SHP77 treated with DMSO at 0.1 percent for 48 hours (cell line): ENCODE measurements around the gene TSPYL4.

ENCODE experiments used
- DNase-seq: peaks from one replicate; lab custom pipeline; 2025; lab: John Stamatoyannopoulos, UW

Gene TSPYL4

DNA sequence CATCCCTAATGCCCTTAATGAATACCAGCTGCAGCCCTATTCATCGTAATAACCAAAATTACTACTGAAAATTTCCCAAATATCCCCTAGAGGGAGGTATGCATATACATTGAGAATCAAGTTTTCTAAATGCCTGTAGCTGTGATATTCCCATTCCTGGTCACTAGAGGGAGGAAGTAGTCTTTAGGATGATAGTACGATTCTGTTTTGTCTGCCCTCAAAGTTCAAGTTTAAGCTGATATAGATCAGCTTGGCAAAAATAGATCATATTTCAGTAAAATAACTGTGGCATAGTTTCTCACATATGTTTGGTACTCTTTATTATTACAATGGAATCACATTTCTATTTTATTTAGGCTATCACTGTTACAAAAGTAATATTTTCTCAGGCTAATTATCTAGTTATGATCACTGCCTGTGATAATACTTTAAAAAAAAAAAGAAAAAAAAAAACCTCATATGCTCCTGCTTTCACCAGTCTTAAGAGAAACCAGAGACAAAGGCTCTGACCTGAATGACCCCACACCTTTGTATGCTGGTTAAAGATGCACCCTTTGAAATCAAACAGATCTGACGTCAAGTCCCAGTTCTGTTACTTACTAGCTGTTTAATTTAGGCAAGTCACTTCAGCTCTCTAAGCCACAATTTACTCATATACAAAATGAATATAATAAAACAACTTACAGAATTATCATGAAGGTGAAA, 14.9 kb upstream of the TSPYL4 start:
- DNase-seq = peak; percentile 57

DNA sequence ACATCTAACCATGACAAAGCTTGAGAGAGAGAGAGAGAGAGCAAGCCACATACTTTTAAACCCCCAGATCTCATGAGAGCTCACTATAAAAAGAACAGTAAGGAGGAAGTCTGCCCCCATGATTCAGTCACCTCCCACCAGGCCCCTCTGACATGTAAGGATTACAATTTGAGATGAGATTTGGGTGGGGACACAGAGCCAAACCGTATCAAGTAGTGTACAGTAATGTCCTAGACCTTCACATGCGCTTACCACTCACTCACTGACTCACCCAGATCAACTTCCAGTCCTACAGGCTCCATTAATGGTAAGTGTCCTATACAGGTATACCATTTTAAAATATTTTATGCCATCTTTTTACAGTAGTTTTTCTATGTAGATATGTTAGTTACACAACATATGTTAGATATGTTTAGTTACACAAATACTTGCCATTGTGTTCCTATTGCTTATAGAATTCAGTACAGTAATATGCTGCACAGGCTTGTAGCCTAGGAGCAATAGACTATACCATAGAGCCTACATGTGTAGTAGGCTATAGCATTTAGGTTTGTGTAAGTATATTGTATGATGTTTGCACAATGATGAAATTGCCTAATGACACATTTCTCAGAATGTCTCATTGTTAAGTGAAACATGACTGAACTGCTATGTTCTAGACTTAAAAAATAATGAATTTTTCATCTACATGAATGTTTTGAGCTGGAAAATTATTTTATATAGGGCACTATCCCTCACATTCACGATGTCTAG, 14.1 kb upstream of the TSPYL4 start:
- DNase-seq = no peak

DNA sequence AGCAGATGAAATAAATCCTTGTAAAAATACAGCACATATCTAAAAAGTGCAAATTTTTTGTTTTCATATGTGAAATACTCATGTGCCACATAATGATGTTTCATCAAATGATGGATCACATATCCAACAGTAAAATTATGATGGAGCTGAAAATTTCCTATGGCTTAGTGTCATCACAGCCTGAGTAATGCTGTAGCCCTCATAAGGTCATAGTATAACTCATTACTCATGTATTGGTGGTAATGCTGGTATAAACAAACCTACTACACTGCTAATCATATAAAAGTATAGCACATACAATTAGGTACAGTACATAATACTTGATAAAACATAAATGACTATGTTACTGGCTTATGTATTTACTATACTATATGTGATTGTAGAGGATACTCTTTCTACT, 12.9 kb upstream of the TSPYL4 start:
- DNase-seq = no peak

GRCh38 chr6:116265041-116265829, 11.4 kb upstream of the TSPYL4 start:
- DNase-seq = peak; percentile 42

- no peak for DNase-seq
Measured at GRCh38 chr6:116263353-116263752, 9.5 kb upstream of the TSPYL4 start.

DNA sequence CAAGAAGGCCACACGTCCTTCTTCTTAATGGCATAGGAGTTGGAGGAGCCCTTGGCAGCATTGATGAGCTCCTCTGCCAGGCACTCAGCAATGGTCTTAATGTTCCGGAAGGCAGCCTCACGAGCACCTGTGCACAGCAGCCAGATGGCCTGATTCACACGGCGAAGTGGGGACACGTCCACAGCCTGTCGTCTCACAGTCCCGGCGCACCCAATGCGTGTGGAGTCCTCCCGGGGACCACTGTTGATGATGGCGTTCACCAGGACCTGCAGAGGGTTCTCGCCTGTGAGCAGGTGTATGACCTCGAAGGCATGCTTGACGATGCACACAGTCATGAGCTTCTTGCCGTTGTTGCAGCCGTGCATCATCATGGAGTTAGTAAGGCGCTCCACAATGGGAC, 4.6 kb upstream of the TSPYL4 start:
- DNase-seq = no peak

- no peak for DNase-seq
Measured at GRCh38 chr6:116256694-116257093, 2.8 kb upstream of the TSPYL4 start.

- no peak for DNase-seq
Measured at GRCh38 chr6:116255246-116255800, 1.4 kb upstream of the TSPYL4 start.

DNA sequence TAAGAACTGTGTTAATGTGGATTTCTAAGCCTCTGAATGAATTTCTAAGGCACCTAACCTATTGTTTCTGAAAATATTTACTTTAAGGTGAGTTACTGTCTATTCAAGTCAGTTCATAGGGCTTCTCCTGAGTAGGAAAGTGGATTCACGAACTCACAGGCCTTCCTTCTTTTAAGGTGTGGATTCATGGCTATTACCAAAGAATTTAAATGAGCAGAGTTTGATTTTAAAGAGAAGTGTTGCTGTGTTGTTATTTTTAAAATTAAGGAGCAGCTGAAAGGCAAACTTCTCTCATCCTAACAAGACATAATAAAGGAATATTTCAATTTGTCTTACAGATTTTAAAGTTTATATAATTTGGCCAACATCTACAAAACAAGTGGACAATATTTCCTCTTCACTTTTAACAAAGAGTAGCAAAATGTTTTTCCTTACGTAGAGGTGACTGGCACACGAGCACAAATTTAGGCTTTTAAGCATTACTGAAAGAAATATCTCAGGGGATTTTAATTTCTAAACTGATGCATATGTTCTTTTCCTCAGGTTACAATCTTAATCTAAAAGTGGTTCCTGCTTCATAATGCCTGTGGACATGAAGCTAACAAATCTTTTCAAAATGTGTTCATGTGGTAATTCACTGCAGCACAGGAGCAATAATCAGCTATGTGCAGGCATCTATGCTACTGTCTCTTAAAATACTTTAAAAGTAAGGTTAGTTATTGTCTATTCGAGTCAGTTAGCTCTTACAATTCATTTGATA, 602 bp upstream of the TSPYL4 start:
- DNase-seq = no peak

GRCh38 chr6:116253188-116253504, 729 bp downstream of the TSPYL4 start:
- no peak for DNase-seq

DNA sequence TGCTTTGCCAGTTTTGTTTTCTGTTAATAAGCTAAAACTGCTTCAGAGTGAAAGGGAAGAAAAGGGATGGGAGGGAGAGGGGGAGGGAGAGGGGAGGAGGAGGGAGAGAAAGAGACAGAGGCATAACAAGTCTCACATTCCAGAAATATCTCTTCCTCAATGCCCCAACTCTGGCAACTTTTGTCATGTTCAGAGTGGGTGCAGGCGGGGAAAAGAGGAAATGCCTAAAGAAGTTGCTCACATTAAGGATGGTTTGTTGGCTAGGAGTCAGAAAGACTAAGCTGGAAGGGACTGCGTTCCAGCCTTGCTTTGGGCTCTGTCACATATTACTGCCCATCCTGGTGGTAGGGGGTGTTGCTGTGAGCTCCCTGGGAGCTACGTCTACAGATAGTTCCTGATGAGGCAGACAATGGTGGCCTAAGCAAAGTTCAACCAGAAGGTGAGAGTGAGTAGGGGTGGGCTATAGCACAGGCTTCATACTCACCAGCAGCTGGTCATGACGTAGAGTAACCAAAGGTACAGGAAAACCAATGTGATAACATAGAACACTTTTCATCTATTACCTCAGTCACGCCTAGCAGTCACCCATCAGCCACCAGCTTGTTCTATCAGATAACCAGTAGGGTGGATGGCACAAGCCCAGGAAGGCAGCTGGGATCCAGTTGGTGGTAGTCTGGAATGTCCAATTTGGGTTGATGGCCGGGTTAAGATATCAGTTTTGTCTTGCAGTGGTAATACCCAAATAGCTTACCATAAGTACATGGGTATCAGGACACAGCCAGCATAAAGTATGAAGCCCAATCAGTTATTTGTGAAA, 2.1 kb downstream of the TSPYL4 start:
- no peak for DNase-seq

DNA sequence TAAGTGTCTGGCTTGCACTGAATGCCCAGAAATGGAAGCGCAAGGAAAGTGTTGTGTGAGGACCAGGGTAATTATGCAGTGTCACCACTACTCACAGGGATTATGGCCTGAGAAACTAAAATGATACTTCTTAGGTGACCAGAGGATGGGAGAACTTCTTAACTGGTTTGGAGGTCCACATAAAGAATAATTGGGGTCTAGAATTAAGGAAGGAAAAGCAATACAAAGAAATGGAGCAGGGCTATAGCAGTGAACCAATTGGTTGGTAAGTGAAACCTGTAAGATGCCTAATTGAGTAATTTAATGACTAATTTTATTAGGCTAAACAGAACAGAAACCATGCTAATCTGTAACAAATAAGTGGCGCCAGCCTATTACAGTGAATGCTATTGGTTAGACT, 5.3 kb downstream of the TSPYL4 start:
- DNase-seq = no peak

DNA sequence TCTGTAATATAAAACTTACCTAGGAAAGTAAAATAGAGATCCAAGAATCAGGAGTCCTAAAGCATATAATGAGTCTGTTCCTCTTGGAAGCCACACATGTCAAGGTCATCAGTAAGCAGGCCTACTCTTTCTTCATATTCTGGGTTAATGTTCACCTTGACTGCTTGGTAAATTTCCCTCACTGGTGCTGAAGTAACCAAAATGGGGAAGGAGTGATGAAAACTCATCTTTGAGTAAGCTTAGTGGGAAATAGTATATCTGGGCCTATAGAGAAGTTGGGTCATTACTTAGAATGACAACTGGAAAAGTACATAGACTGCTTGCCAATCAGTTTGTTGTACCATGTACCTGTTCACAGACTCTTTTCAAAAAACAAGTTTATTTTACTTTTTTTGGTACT, 6.6 kb downstream of the TSPYL4 start:
- DNase-seq = no peak

DNA sequence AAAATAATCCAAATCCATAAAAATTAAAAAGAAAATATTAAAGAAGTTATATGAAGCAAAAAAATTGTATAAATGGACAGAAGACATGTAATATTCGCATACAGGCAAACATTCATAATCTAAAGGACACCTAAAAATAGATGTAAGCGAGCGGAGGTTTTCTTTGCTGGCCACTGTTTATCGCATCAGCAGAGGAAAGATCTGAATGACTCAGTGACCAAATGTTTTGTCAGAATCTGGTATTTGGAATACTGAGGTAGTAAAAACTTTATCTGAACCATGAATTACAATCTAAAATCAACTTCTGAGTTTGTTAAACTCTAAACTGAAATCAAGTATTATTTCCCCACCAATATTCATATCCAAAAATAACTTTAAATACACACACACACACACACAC, 7.8 kb downstream of the TSPYL4 start:
- DNase-seq = no peak

- no peak for DNase-seq
Measured at GRCh38 chr6:116244284-116244683, 9.6 kb downstream of the TSPYL4 start.

GRCh38 chr6:116239856-116240255, 14.0 kb downstream of the TSPYL4 start:
- DNase-seq = no peak

GRCh38 chr6:116239256-116239655, 14.6 kb downstream of the TSPYL4 start:
- no peak for DNase-seq

DNA sequence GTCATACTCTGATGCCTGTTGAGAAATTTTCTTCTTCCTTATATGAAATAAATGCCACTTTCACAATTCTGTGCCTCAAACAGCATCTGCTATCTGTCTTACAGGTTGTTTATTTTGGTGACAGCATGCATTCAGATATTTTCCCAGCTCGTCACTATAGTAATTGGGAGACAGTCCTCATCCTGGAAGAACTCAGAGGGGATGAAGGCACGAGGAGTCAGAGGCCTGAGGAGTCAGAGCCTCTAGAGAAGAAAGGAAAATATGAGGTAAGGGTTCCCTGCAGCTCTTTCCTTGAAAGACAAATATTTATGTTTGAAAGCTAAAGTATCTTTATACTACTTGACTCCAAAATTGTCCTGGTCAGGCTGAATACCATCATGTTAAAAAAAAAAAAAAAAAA, 15.8 kb downstream of the TSPYL4 start:
- no peak for DNase-seq

- no peak for DNase-seq
Measured at GRCh38 chr6:116234689-116235088, 19.2 kb downstream of the TSPYL4 start.

GRCh38 chr6:116229287-116229913, 24.5 kb downstream of the TSPYL4 start:
- no peak for DNase-seq

DNA sequence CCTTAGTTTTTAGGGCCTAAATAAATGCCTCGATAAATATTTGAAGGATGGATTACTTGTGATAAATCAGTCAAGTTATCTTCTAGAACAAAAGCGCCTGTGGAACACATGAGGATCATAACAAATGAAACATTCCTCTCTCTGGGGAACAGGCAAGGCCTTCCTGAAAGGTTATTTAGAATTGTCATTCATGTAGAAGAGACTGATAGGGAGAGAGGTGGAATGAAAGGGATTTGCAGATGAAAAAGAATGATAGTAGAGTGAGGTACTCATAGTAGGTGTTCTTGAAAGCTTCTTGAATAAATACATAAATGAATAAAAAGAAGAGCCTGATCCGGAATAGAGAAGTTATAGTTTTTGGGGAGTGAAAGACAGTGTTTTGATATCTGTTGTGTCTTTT, 30.5 kb downstream of the TSPYL4 start:
- no peak for DNase-seq
